Lower leg skin (tissue), 4 donors: Measurements from ENCODE around the gene CISTR. TPM values are rescaled to one million over a fixed set of nuclear protein-coding genes. Genes with fewer than 3 reads are reported as not detected.
"Not testable (repeated sequence)": the region's sequence is repeated elsewhere in the genome, so short reads cannot be mapped to it uniquely, and the experiment has no call there.

Experiments used
- DNase-seq, 2 donors: peaks; one replicate each; pipeline ENCODE4 v3.0.0-alpha.2; 2019; ENCODE audit warnings: low spot score in 2 of 2
- H3K4me3 ChIP-seq: fragments of 200-600 bp; sonication (generic); 2 replicates; pipeline ENCODE4 v1.5.1; 2017; ENCODE audit warnings: mild to moderate bottlenecking, low read depth; ENCODE audit not compliant: poor library complexity, severe bottlenecking
- CTCF ChIP-seq, 3 donors: fragments of 450-650 bp; IDR thresholded peaks; one replicate each; pipeline ENCODE4 v1.5.1; 2016; ENCODE audit warnings: antibody characterized with exemption in 3 of 3, mild to moderate bottlenecking in 3 of 3, moderate library complexity in 2 of 3
- POLR2A ChIP-seq, 2 donors: fragments of 450-650 bp; IDR thresholded peaks; one replicate each; pipeline ENCODE4 v1.6.1; 2016 to 2017; ENCODE audit warnings: antibody characterized with exemption in 2 of 2, mild to moderate bottlenecking in 1 of 2, moderate library complexity in 1 of 2
- WGBS, 2 donors: methylation state at CpG; one replicate each; pipeline ENCODE4 v1.1.5; 2018; 5-methylcytosine and 5-hydroxymethylcytosine counted together
- intact Hi-C: fragments of 100-400 bp; cut with DNase I; formaldehyde crosslinking; loops from one replicate; pipeline ENCODE4 v1.15.0; 2023; ENCODE audit warnings: low total_unique reads
- total RNA-seq, 4 donors: library from RNA; depleted of rRNA; stranded (reverse); fragments of >200 nt; gene quantifications; one replicate each; pipeline ENCODE4 v1.1.0, GENCODE V29; 2016

Gene CISTR
- total RNA-seq, 4 donors from 2014 or later = not detected

DNA sequence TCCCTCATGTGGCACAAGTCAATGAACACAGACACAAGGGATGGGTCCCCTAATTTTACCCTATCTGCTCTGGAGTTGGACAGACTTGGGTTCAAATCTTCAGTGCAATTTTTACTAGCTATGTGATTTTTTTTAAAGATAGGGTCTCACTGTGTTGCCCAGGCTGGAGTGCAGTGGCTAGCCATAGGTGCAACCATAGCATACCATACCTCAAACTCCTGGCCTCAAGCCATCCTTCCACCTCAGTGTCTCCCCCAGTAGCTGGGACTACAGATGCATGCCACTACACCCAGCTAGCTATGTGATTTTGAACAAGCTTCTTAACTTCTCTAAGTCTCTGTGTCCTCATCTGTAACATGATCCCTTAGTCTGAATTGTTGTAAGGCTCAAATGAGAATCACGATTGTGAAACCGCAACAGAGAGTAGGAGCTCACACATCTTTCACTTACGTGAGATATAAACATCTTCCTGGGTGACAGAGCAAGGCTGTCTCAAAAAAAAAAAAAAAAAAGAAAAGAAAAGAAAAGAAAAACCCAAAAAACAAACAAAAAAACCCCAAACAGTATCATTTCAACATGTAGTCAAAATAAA lies 29.2 kb downstream of the CISTR start:
- 94 to 95% methylated on average over 3 of the region's 3 CpGs for WGBS, 2 donors
- no peak overlapping the region for H3K4me3 ChIP-seq
- TF ChIP-seq POLR2A (IDR thresholded peaks at IDR 0.05) = no peak
- TF ChIP-seq CTCF (IDR thresholded peaks at IDR 0.05) = no peak
- DNase-seq = no peak
- intact Hi-C loops = no loop called here

DNA sequence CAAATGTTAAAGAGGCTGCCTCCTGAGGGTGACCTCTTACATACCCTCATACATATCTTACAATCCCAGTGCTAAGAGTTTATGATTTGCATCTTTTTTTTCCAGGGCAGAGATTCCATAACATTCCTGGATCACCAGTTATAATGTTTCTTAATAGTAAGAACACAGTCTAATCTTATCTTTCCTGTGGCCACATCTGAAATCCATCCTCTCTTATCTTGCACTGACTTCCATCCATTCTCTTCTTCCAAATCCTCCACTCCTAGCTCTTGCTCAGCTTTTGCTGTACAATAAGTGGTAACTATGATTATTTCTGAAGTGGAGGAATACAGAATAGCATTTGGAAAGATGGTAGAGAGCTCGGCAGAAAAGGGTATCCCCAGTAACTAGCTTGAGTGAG lies 30.8 kb downstream of the CISTR start:
- intact Hi-C loops = no loop called here
- no peak overlapping the region for H3K4me3 ChIP-seq
- no peak for DNase-seq
- 73 to 85% methylated on average over 1 of the region's 1 CpG for WGBS, 2 donors
- TF ChIP-seq POLR2A (IDR thresholded peaks at IDR 0.05) = no peak
- no peak for TF ChIP-seq CTCF (IDR thresholded peaks at IDR 0.05)

DNA sequence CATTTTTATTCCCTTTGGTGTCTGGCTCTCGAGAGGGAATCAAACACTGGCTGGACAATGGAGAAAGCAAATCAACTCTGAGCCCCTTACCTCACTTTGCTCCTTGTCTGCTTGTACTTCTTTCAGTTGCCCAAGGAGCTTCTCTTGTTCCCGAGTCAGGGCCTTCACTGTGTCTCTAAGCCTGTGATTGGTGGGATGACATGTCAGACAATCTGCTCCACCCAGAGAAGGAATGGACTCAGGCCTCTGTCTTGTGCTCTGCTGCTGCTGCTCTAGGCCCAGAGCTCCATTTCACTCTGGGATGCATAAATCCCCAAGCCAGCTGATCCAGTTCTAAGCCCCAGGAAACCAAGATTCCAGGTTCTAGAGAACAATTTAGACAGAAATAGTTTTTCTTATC lies 32.1 kb downstream of the CISTR start:
- intact Hi-C loops = no loop called here
- WGBS, 2 donors = 73 to 76% methylated on average over 2 of the region's 2 CpGs
- TF ChIP-seq CTCF (IDR thresholded peaks at IDR 0.05) = no peak
- no peak for TF ChIP-seq POLR2A (IDR thresholded peaks at IDR 0.05)
- no peak for DNase-seq
- no peak overlapping the region for H3K4me3 ChIP-seq

DNA sequence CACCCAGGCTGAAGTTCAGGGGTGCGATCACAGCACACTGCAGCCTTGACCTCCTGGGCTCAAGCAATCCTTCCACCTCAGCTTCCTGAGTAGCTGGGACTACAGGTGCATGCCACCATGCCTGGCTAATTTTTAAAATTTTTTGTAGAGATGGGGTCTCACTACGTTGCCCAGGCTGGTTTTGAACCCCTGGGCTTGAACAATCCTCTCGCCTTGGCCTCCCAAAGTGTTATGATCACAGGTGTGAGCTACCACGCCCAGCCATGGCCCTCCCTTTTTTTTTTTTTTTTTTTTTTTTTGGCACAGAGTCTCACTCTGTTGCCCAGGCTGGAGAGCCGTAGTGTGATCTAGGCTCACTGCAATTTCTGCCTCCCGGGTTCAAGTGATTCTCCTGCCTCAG lies 33.2 kb downstream of the CISTR start:
- H3K4me3 ChIP-seq, intact Hi-C loops, DNase-seq: not testable (repeated sequence)
- WGBS, 2 donors = 79 to 82% methylated on average over 6 of the region's 6 CpGs

DNA sequence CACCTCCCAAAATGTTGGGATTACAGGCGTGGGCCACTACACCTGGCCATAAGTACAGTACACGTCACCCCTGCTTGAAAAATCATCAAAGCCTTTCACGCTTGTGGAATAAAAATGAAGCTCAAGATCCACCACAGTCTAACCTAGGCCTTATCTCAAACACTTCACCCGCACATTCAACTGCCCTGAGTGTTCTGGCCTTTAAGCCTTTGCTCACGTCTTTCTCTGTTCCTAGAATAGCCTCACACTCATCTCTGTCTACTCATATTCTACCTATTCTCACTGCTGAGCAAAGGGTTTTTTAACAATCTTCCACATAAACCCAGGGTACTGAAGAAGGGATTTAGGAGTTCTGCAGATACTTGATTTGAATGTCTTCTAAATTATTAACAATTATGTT lies 34.5 kb downstream of the CISTR start:
- no peak for DNase-seq
- TF ChIP-seq CTCF (IDR thresholded peaks at IDR 0.05) (no peak), POLR2A (IDR thresholded peaks at IDR 0.05) (no peak)
- WGBS, 2 donors = 87 to 96% methylated on average over 5 of the region's 5 CpGs
- no peak overlapping the region for H3K4me3 ChIP-seq
- intact Hi-C loops = no loop called here

DNA sequence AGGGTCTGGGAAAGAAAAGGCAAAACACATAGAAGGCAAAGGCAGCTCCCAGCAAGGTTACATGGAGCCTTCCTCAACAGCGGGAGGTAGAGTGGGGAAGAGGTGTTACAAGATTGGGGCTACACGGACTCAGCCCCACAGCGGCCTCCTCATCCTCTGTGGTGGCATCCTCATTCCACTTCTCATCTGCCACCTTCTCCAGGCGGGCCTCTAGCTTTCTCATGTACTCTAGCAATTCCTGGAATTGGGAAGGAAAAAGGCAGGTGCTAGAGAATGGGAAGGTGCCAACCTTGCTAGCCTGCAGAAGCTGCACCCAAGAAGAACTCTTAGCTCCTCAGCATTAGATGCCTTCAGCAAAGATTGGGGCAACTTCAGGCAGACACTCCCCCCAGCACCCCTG lies 37.8 kb downstream of the CISTR start:
- no peak for DNase-seq
- intact Hi-C loops = no loop called here
- 91 to 94% methylated on average over 4 of the region's 4 CpGs for WGBS, 2 donors
- no peak overlapping the region for H3K4me3 ChIP-seq
- TF ChIP-seq POLR2A (IDR thresholded peaks at IDR 0.05) = no peak
- no peak for TF ChIP-seq CTCF (IDR thresholded peaks at IDR 0.05)
